HG02623 (cell line): Measurements from ENCODE around the gene GCSH.

Source experiments
- ATAC-seq: cut with Tn5 transposase; IDR thresholded peaks from one replicate; pipeline ENCODE4 v1.9.1; 2021; ENCODE audit warnings: moderate library complexity; ENCODE audit not compliant: unreplicated experiment

Gene GCSH

DNA sequence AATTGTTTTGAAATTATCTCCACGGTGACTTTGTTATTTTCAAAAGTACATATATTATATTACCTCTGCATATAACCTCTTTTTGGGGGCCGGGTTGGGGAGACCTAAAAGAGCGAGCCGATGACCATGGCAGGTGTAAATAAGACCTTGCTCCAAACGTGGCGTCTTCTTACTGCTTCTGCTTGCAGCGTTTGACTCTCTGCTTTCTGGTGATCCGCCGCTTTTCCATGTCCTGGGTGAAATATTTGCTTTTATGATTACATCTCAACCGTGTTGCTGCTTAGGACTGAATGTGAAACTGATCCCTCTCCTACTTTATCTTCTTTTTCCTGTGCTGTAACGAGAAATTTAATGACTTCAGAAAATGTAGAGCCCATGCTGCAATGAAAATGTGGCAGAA is 42.4 kb downstream of the GCSH start:
- ATAC-seq, result no peak

DNA sequence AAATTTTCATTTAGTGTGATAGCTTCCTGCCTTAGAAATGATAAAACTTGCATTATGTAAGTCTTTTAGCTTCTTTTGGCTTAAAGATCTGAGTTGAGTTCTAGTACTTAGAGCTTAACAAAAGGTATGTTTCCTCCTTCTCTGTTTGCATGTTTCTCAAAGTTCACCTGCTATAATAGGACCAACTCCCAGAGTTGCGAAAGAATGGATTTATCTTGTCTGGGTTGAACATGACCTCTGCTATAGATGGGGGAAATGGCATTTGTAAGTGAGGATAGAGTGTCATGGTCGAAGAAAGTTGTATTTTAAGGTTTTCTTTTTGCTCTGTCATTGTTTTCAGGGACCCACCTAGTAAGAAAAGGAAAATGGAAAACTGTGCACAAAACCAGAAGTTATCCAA is 53.4 kb downstream of the GCSH start:
- no peak for ATAC-seq

DNA sequence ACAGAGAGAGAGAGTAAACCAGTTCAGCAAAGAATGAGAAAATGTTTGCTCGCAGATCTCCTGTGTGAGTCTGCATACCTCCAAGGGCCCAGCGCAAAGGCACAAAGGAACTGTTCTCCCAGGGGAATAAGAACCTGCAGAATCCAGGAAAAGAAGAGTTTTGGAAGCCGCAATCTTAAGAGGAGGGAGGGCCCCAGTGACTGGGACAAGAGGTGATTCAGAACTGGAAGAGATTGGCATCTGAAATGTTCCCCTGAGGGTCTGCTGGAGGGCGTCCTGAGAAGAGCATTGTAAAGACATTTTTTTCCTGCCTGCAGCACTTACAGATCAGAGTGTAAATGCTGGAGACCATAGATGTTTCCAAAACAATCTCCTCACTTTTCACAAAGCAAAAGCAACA is 54.5 kb downstream of the GCSH start:
- ATAC-seq, result no peak

DNA sequence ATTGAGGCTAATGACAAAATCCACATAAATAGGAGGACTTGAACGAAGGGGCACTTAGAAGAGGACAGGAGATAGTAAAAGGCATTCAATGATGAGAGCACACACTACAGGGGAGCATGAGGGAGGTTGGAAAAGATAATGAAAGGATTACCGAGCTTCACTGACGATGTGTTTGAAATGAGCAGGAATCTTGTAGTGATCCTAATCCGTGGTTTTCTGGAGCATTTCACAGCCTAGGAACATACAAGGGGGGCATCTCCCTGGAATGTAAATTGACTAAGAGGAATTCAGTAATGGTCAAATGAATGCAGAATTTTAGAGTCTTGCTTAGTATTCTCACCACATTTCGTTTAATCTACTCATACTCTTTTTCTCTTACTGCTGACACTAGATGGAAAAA is 55.4 kb downstream of the GCSH start:
- no peak for ATAC-seq

DNA sequence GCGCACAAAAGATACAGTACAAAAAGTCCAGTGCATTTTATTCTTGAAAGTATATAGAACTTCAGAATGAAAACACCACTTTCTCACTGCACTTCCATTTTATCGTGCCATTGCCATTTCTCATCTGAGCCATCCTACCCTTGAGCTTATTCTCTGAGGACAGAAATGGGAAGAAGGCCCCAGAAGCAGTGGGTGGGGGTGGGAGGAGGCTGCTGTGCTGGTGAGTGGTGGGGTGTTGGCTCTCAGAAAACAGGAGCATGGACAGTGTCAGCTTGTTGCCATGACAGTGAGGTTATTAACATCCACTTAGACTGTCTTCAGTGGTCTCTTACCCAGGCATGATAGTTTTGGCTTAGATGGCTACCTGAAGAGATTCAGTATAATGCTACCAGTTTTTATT is 56.1 kb downstream of the GCSH start:
- ATAC-seq, result no peak

DNA sequence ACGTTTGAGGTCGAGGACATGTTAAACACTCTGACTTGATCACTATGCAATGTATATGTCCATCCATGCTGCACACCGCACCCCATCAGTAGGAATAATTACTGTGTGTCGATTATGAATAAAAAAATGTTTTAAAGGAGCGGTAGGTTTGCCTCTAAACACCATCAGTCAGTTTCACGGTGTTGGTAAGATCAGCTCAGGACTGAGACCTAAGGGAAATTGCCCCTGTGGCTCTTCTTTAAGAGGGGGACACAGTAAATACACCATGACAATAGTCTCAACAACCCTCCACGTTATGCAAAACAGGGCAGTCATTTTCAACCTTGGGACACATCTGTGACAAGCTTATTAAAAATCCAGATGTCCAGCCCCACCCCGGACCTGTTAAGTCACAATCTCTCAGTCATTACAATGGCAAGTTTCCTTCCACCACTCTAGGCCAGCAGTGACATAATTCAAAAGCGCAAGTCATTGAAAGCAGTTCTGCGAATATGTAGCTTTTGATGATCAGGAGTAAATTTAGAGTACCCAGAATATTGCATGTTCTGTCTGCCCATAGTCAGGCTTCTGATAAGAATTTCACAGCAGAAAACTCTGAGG is 59.3 kb downstream of the GCSH start:
- no peak for ATAC-seq

DNA sequence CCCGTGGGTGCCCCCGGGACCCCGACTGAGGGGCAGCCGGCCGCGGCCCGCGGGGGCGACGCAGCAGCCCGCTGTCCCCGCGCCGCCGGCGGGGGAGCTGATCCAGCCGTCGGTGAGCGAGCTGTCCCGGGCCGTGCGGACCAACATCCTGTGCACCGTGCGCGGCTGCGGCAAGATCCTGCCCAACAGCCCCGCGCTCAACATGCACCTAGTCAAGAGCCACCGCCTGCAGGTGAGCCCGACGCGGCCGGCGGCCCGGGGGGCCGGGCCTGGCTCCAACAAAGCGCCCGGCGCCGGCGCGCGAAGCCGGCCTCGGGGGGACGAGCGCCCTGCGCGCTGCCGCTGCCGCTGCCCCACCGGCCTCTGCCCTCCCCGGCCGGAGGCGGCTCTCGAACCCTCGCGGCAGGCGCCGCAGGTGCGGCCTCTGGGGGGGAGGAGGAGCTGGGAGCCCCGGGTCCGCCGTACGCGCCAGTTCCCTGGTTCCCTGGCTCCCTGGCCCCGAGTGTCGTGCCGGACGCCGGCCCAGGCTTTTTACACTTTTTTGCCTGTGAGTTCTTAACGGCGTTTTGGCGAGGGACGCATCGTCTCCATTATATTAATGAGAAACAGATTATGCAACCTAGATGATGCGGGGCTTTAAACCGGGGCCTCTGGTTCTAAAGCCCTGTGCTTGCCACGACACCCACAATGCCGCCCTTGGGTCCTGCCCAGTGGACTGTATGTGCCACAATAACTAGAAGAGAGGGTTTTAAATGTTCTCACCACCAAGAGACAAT is 60.0 kb downstream of the GCSH start:
- ATAC-seq, result peak; percentile 62

DNA sequence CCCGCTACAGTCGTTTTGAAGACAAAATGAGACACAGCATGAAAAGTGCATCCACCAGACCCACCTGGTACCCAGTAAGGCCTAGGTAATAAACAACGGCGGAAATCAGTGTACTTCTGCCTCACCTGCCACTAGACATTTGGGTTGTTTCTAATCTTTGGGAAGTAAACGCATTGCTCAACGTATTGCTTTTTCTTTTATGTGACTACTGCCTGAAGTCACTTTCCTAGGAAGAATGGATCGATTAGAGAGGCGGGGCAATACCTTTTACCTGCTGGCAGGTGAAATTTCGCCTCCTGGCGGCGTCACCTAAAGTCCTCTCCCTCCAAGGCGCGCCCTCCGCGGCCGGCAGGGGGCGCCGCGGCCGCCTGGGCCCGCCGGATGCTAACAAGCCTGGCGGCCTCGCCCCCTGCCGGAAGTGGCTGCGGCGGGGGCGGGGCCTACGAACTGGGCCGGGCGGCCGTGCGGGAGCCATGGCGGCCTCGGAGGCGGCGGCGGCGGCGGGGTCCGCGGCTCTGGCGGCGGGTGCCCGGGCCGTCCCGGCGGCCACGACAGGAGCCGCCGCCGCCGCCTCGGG is 60.7 kb downstream of the GCSH start, which contains the start of gene ATMIN:
ATMIN (plus strand) TSS at position 445 of the 577 bp plus-strand sequence; CDS start at position 474, 29 bp downstream.
- ATAC-seq, result peak; percentile 89
